T-helper 1 cell treated with Interleukin-12 subunit alpha and Interleukin-12 subunit beta and Interleukin-4 antibody, amounts not matched to agents 30 μg/mL and 1 μg/mL, for 36 hours (primary cell): ENCODE data around the gene FGFR3.

Source experiments
- H3K27ac Mint-ChIP-seq: one replicate; pipeline ENCODE4 v1.8.0; 2021; ENCODE audit warnings: mild to moderate bottlenecking, mixed read lengths
- H3K27me3 Mint-ChIP-seq: one replicate; pipeline ENCODE4 v1.8.0; 2021; ENCODE audit warnings: low read depth, mixed read lengths
- H3K36me3 Mint-ChIP-seq: one replicate; pipeline ENCODE4 v1.8.0; 2021; ENCODE audit warnings: low read depth, mixed read lengths
- H3K4me1 Mint-ChIP-seq: one replicate; pipeline ENCODE4 v1.8.0; 2021; ENCODE audit warnings: low read depth, mixed read lengths
- H3K4me3 Mint-ChIP-seq: one replicate; pipeline ENCODE4 v1.8.0; 2021; ENCODE audit warnings: mild to moderate bottlenecking, moderate library complexity, mixed read lengths
- H3K9me3 Mint-ChIP-seq: one replicate; pipeline ENCODE4 v1.8.0; 2021; ENCODE audit warnings: mixed read lengths

Gene FGFR3

GRCh38 chr4:1805493-1806222 is 12.6 kb downstream of the FGFR3 start:
- H3K9me3 Mint-ChIP-seq, result no peaks in the 10 kb centered on the region
- no peak overlapping the region for H3K27ac Mint-ChIP-seq
- H3K4me1 Mint-ChIP-seq, result no peaks in the 10 kb centered on the region
- H3K4me3 Mint-ChIP-seq, result no peak overlapping the region
- H3K27me3 Mint-ChIP-seq, result no peaks in the 10 kb centered on the region
- no peaks in the 10 kb centered on the region for H3K36me3 Mint-ChIP-seq

GRCh38 chr4:1806223-1806564 is 13.1 kb downstream of the FGFR3 start:
- Mint-ChIP-seq H3K4me3 (no peak overlapping the region), H3K36me3 (no peaks in the 10 kb centered on the region), H3K9me3 (no peaks in the 10 kb centered on the region), H3K27me3 (no peaks in the 10 kb centered on the region), H3K27ac (no peak overlapping the region), H3K4me1 (no peaks in the 10 kb centered on the region)

GRCh38 chr4:1806596-1807331 is 13.7 kb downstream of the FGFR3 start:
- no peak overlapping the region for H3K27ac Mint-ChIP-seq
- H3K36me3 Mint-ChIP-seq, result no peaks in the 10 kb centered on the region
- no peak overlapping the region for H3K4me3 Mint-ChIP-seq
- no peaks in the 10 kb centered on the region for H3K27me3 Mint-ChIP-seq
- no peaks in the 10 kb centered on the region for H3K4me1 Mint-ChIP-seq
- no peaks in the 10 kb centered on the region for H3K9me3 Mint-ChIP-seq

- H3K27ac Mint-ChIP-seq, result no peak overlapping the region
Observed at GRCh38 chr4:1807332-1807777, 14.3 kb downstream of the FGFR3 start.

DNA sequence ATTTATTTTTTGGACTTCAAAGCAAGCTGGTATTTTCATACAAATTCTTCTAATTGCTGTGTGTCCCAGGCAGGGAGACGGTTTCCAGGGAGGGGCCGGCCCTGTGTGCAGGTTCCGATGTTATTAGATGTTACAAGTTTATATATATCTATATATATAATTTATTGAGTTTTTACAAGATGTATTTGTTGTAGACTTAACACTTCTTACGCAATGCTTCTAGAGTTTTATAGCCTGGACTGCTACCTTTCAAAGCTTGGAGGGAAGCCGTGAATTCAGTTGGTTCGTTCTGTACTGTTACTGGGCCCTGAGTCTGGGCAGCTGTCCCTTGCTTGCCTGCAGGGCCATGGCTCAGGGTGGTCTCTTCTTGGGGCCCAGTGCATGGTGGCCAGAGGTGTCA is 15.3 kb downstream of the FGFR3 start:
- no peak overlapping the region for H3K4me3 Mint-ChIP-seq
- no peaks in the 10 kb centered on the region for H3K9me3 Mint-ChIP-seq
- no peaks in the 10 kb centered on the region for H3K4me1 Mint-ChIP-seq
- peaks cover 3% of the 10 kb centered on the region for H3K36me3 Mint-ChIP-seq
- H3K27ac Mint-ChIP-seq, result no peak overlapping the region
- H3K27me3 Mint-ChIP-seq, result no peaks in the 10 kb centered on the region

More at GRCh38 chr4:1807332-1807777, 14.3 kb downstream of the FGFR3 start:
- Mint-ChIP-seq H3K4me3 (no peak overlapping the region), H3K27me3 (no peaks in the 10 kb centered on the region), H3K9me3 (no peaks in the 10 kb centered on the region), H3K4me1 (no peaks in the 10 kb centered on the region), H3K36me3 (no peaks in the 10 kb centered on the region)

- Mint-ChIP-seq H3K27ac (no peak overlapping the region), H3K36me3 (peaks cover 5% of the 10 kb centered on the region), H3K27me3 (no peaks in the 10 kb centered on the region), H3K4me1 (no peaks in the 10 kb centered on the region), H3K9me3 (no peaks in the 10 kb centered on the region), H3K4me3 (no peak overlapping the region)
Observed at GRCh38 chr4:1808851-1809753, 16.0 kb downstream of the FGFR3 start.

- H3K27me3 Mint-ChIP-seq, result no peaks in the 10 kb centered on the region
- no peaks in the 10 kb centered on the region for H3K9me3 Mint-ChIP-seq
- no peaks in the 10 kb centered on the region for H3K4me1 Mint-ChIP-seq
- no peak overlapping the region for H3K27ac Mint-ChIP-seq
- H3K36me3 Mint-ChIP-seq, result peaks cover 9% of the 10 kb centered on the region
- H3K4me3 Mint-ChIP-seq, result no peak overlapping the region
Observed at GRCh38 chr4:1809754-1810502, 16.8 kb downstream of the FGFR3 start.

- H3K9me3 Mint-ChIP-seq, result no peaks in the 10 kb centered on the region
- no peaks in the 10 kb centered on the region for H3K27me3 Mint-ChIP-seq
- no peak overlapping the region for H3K4me3 Mint-ChIP-seq
- H3K4me1 Mint-ChIP-seq, result no peaks in the 10 kb centered on the region
- peaks cover 11% of the 10 kb centered on the region for H3K36me3 Mint-ChIP-seq
- H3K27ac Mint-ChIP-seq, result no peak overlapping the region
Observed at GRCh38 chr4:1810765-1811164, 17.7 kb downstream of the FGFR3 start.

DNA sequence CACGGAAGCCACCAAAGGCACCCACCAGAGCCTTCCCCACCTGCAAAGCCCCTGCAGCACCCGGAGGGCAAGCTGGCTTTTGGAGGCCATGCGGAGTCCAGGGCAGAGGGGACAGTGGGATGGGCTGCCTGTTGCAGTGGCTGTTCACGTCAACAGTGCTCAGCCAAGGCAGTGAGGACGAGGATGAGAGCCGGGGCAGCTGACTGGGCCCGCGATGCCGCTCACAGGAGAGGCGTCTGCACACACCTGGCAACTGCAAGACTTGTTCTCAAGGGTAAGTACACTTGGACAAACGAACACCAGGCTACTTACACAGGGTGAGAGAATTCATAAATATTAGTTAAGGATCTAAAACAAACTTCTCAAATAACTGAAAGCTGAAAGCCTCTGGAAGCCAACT is 19.6 kb downstream of the FGFR3 start:
- H3K27me3 Mint-ChIP-seq, result no peaks in the 10 kb centered on the region
- H3K36me3 Mint-ChIP-seq, result peaks cover 16% of the 10 kb centered on the region
- no peaks in the 10 kb centered on the region for H3K4me1 Mint-ChIP-seq
- no peak overlapping the region for H3K27ac Mint-ChIP-seq
- no peaks in the 10 kb centered on the region for H3K9me3 Mint-ChIP-seq
- no peak overlapping the region for H3K4me3 Mint-ChIP-seq

DNA sequence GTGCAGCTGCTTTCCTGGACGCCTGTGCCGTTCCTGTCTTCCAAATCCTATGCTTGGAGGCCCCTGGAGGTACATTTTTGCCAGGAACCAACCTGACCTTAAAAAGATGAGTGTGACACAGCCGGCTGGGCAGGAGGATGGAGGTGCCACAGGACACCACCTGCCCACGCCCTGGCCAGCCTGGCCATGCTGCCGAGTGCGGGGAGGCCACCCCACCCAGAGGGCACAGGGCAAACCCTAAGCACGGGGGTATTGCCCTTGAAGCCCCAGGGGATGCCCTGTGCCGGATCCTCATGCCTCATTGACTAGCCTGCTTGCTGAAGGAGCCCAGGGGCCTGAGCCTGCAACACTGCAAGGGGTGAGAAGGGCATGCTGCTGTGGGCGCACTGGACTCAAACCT is 20.1 kb downstream of the FGFR3 start:
- Mint-ChIP-seq H3K4me3 (no peak overlapping the region), H3K36me3 (peaks cover 16% of the 10 kb centered on the region), H3K9me3 (no peaks in the 10 kb centered on the region), H3K27ac (no peak overlapping the region), H3K4me1 (no peaks in the 10 kb centered on the region), H3K27me3 (no peaks in the 10 kb centered on the region)

DNA sequence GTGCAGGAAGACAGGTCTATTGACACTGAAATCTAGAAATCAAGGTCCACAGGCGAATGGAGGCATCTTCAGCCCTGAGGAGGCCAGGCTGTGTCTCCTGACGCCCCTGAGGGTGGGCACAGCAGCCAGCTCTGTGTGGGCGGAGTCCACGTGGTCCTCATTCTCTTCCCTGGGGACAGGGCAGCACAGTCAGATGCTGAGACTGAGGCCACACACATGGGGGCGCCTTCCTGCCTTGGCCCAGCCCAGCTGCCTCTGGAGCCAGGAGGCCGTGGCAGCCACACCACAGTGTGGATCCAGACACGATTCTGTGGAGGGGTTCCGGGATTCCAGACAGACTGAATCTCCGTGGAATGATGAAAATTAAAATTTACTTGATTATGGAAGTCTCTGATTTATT is 20.8 kb downstream of the FGFR3 start:
- H3K4me3 Mint-ChIP-seq, result no peak overlapping the region
- H3K27me3 Mint-ChIP-seq, result no peaks in the 10 kb centered on the region
- H3K27ac Mint-ChIP-seq, result no peak overlapping the region
- H3K36me3 Mint-ChIP-seq, result peaks cover 16% of the 10 kb centered on the region
- H3K4me1 Mint-ChIP-seq, result no peaks in the 10 kb centered on the region
- no peaks in the 10 kb centered on the region for H3K9me3 Mint-ChIP-seq

- Mint-ChIP-seq H3K4me3 (no peak overlapping the region), H3K9me3 (no peaks in the 10 kb centered on the region), H3K27me3 (no peaks in the 10 kb centered on the region), H3K27ac (no peak overlapping the region), H3K36me3 (peaks cover 20% of the 10 kb centered on the region), H3K4me1 (no peaks in the 10 kb centered on the region)
Observed at GRCh38 chr4:1814453-1814852, 21.4 kb downstream of the FGFR3 start.

GRCh38 chr4:1815096-1815996 is 22.3 kb downstream of the FGFR3 start:
- Mint-ChIP-seq H3K27ac (no peak overlapping the region), H3K9me3 (no peaks in the 10 kb centered on the region), H3K36me3 (peaks cover 25% of the 10 kb centered on the region), H3K4me1 (no peaks in the 10 kb centered on the region), H3K27me3 (no peaks in the 10 kb centered on the region), H3K4me3 (no peak overlapping the region)
